GM19193 (cell line): ENCODE data around the gene C20orf96.

Experiments used
- POLR2A ChIP-seq: IDR thresholded peaks from 4 replicates; pipeline ENCODE4 v1.6.1; 2011; ENCODE audit not compliant: insufficient read depth, insufficient read length; ENCODE audit errors: extremely low read depth

Gene C20orf96

DNA sequence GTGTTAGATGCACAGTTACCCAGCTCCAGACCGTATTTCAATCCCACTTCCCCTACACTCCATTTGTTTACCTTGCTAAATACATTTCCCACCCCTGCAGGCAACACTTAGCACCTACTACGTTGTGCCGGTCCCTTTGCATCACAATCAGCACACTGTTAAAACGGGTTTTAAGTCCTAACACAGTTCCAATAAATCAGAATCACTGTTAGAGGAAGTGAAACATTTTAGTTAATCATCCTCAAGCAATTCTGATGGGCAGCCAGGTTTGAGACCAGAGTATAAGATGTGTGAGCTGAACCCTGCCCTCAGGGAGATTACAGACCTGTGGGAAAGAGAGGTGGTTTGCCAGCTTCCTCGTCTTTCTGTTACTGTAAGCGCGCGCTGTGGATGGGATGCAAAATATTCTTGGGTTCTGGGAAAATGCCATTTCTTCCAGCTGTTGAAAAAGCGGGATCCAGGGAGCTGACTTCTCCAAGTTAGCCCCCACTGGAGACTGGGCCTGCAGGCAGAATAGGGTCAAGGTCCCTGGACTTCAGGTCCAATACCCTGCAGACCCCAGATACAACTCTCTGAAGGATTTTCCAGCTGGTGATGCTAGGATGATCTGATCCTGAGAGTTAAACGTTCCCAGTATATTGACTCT, 9.9 kb upstream of the C20orf96 start:
- TF ChIP-seq POLR2A, result no peak

DNA sequence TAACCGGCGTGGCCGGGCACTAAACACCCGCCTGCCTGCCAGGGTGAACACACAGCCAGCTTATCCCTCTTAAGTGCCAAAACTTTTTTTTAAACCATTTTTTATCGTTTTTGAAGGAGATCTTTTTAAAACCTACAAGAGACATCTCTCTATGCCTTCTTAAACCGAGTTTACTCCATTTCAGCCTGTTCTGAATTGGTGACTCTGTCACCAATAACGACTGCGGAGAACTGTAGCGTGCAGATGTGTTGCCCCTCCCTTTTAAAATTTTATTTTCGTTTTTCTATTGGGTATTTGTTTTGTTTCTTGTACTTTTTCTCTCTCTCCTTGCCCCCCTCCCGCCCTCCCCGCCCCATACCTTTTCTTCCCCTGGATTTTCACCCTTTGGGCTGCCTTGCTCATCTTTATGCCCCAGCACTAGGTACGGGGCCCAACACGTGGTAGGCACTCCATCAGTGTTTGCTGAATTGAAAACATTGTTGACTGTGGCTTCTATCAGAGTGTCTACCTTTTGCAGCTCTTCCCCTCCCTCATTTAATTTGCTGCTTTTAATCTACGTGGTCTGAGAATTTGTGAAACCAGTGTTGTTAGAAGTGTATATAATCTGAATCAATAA, 8.3 kb upstream of the C20orf96 start:
- no peak for TF ChIP-seq POLR2A

DNA sequence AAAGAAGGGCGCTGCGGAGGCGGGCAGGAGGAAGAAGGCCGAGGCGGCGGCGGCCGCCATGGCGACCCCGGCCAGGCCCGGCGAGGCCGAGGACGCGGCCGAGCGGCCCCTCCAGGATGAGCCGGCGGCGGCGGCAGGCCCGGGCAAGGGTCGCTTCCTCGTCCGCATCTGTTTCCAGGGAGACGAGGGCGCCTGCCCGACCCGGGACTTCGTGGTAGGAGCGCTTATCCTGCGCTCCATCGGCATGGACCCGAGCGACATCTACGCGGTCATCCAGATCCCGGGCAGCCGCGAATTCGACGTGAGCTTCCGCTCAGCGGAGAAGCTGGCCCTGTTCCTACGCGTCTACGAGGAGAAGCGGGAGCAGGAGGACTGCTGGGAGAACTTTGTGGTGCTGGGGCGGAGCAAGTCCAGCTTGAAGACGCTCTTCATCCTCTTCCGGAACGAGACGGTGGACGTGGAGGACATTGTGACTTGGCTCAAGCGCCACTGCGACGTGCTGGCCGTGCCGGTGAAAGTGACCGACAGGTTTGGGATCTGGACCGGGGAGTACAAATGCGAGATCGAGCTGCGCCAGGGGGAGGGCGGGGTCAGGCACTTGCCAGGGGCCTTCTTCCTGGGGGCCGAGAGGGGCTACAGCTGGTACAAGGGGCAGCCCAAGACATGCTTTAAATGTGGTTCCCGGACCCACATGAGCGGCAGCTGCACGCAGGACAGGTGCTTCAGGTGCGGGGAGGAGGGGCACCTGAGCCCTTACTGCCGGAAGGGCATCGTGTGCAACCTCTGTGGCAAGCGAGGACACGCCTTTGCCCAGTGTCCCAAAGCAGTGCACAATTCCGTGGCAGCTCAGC, 7.6 kb upstream of the C20orf96 start:
- peak; percentile 64 for TF ChIP-seq POLR2A

DNA sequence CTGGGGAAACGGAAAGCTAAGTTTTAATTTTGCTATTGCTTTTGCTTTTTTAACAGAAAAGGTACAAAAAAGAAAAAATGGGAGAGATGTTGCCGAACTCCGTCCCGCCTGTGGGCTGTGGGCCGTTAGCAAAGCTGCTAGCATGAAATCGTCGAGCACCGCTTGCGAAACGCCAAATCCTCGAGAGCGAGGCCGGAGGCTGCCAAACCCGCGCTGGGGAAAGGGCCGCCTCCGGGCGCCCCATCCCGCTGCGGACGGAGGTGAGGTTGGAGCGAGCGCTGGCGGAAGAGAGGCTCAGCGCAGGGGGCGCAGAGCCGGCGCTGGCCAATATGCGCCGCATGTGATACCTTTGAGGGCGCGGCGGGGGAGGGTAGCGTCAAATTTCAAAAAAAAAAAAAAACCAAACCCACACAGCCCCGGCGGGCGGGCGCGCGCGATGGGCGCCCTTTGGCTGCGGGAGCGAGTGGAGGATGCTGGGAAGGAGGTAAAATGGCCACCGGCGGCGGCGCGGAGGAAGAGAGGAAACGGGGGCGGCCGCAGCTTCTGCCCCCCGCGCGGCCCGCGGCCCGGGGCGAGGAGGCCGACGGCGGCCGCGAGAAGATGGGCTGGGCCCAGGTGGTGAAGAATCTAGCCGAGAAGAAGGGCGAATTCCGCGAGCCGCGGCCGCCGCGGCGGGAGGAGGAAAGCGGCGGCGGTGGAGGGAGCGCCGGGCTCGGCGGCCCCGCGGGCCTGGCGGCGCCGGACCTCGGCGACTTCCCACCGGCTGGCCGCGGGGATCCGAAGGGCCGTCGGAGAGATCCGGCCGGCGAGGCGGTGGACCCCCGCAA, 6.8 kb upstream of the C20orf96 start, which contains the start of gene ZCCHC3:
Gene ZCCHC3, plus strand, starts transcription at position 473 of the 827 bp plus-strand sequence. Its CDS starts 17 bp downstream, at position 490.
- TF ChIP-seq POLR2A, result peak; percentile 88

DNA sequence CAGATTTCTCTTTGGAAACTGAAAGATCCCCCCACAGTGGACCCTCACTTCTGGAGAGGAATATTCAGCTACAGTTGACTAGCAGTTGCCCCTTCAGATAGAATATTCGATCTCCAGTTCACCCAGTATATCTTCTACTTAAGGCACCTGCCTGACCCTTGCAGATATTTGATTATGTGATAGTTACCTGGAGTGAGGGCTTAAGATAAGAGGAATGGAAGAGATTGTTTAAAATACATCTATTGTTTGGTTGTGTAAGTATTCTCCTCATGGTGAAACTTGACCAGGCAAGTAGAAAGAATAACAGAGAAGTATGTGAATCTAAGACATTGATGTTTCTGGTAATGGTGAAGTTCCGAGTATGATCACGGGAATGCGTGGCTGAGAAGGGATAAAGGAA, 5.3 kb upstream of the C20orf96 start:
- no peak for TF ChIP-seq POLR2A

DNA sequence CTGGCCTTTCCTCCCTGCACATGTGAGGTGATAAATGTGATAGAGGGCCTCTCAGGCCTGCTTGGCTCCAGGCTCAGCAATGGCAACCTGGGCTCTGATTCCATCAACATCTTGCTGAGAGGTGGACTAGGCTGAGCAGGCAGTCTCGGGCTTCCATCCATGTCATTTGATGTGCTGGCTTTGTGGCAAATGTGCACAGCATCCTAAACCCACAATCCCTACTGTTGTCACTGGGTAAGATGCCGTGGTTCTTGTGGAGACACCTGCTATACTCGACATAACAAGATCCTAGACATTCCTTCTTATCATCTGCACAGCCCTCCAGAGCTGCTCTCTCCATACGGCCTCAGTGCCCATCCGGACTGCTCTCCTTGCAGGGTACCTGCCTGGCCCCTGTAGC, 4.1 kb upstream of the C20orf96 start:
- TF ChIP-seq POLR2A, result no peak

DNA sequence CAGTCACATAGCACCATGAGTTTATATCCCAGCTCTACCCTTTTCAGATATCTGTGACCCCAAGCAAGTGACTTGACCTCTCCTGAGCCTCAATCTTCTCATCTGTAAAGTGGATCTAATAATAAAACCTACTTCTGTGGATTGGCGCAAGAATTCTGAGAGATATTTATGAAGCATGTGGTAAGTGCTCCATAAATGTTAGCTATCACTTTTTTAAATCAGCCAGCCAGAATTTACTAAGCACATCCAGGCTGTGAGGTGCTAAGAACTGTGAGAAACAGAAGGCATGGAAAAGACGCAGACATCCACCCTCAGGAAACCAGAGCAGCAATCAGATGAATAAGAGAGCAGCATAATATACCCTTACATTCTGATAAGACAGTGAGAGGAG, 862 bp downstream of the C20orf96 start:
- no peak for TF ChIP-seq POLR2A

DNA sequence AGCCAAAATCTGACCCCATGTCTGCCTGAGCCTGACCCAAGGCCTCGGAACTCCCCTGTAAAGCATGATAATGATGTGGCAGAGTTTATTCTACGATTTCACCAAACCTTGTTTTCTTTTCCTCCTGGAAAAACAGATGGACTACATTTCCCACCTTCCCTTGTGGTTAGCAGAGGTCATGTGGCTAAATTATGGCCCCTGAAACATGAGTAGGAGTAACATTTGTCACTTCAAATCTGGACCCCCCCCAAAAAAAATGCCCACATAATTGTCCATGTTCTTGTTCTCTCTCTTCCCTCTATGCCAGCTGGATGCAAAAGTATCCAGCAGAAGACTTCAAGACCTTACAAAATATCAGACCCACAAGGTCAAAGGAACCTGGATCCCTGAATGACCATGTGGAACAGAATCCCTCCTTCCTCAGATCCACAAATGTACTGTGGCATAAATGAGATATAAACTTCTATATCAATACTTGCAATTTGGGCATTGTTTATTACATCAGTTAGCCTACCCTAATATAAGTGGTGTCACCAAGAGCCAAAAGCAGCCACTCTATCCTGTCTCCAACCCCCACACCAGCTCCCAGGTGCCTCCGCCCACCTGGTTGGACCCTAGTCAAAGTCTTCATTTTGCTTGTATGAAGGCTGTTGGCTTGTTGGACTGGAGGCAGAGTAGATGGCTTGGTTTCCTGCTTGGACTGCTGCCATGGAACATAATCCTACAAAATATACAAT, 1.4 kb downstream of the C20orf96 start:
- no peak for TF ChIP-seq POLR2A

DNA sequence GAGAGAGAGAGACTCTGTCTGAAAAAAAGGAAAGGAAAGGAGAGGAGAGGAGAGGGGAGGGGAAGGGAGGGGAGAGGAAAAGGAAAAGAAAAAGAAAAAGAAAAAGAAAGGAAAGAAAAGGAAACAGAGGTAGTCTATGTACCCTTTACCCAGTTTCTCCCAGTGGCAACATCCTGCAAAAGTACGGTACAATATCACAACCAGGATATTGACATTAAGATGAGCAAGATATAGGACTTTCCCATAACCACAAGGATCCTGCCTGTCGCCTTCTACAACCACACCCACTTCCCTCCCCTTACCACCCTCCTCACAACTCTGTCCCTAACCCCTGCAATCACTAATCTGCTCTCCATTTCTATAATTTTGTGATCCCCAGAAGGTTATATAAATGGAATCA, 4.0 kb downstream of the C20orf96 start:
- TF ChIP-seq POLR2A, result no peak

DNA sequence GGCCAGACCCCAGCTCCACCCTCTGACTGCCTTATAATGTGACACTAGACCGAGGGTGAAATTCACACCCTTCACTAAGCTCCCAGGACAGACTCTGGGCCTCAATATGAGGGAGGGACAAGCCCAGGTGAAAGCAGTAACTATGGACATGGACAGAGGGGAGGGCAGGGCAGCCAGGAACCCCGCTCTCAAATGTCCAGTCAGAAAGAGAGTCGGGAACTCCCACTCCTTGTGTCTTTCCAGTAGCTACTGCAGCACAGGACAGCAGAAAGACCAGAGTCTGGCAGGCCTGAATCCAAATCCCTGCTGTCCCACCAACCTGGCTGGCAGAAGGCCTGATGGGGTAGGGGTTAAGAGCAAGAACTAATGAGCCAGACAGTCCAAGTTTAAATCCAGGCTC, 6.4 kb downstream of the C20orf96 start:
- no peak for TF ChIP-seq POLR2A

DNA sequence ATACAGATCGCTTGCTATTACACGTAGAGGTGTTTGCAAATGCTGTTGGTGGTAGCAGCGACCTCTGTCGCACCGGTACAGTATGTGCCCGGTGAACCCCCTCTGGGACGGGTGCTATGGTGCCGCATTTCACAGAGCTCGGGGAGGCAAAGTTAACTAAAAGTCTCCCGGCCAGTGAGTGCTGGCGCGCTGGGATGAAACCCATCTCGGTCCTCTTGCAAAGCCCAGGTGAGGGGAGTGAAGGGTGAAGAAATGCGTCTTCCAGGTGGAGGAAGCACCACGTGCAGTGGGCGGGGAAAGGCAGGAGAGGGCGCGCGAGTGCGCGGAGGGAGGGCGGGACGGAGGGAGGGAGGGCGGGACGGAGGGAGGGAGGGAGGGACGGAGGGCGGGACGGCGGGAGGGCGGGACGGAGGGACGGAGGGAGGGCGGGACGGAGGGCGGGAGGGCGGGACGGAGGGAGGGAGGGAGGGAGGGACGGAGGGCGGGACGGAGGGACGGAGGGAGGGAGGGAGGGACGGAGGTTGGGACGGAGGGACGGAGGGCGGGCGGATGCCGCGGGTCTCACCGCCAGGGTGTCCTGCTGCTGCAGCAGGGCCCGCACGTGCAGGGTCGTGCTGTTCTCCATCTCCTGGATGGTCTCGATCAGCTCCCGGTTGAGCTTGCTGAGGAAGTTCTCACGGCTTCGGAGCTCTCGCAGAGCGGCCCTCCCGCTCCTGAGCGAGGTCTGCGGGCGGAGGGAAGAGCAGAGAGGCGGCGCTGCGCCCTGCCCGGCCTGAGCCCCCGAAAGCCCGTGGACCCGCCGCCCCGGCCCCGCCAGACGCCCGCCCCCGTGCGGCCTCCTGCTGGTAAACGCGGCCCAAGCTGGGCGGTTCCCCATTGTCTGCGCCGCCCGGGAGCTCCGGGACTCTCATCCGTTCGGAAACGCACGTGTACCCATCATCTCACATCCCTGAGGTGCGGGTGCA, 11.7 kb downstream of the C20orf96 start:
- TF ChIP-seq POLR2A, result no peak

DNA sequence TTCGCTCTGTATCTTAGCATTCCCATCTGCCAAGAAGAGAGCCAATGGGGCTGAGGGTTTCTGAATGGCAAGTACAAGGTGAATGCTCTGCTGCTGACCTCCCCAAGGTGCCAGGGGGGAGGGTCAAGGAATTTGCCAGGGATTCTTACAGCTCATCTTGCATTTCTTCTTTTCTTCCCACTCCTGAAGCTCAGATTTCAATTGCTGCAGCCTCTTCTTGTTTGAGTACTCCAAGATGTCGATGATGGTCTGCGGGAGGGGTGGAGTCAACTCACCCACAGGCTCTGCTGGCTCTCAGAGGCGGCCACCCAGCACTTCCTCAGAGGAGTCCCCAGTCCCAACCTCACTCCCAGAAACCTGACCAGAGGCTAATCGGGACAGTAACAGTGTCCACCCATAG, 12.4 kb downstream of the C20orf96 start:
- TF ChIP-seq POLR2A, result no peak

DNA sequence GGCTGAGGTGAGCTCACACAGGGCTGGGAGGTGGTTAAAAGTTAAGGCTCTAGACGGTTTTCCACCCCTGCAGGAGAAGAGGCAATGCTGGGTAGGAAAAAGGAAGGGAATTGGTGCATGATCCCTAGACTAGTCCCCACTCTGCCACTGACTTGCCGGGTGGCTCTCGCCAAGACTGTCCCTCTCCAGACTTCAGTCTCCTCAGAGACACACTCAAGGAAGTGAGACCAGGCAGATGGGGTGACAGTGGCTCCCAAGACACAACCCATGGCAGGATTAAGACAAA, 13.1 kb downstream of the C20orf96 start:
- TF ChIP-seq POLR2A, result no peak
